ENCODE data around the gene SCAMP1.

The SCAMP1 gene

GRCh38 chr5:78515670-78516069 is 155.3 kb downstream of the SCAMP1 start:
- DNase-seq = no peak

GRCh38 chr5:78518365-78519197 is 158.2 kb downstream of the SCAMP1 start:
- DNase-seq = no peak

- no peak for DNase-seq
These were observed 159.0 kb downstream of the SCAMP1 start for GRCh38 chr5:78519198-78519941.

GRCh38 chr5:78521455-78521854 is 161.0 kb downstream of the SCAMP1 start:
- DNase-seq = no peak

- no peak for DNase-seq
These were observed 162.3 kb downstream of the SCAMP1 start for GRCh38 chr5:78522476-78523260.

GRCh38 chr5:78523314-78524193 is 163.1 kb downstream of the SCAMP1 start:
- DNase-seq = no peak

GRCh38 chr5:78526049-78526525 is 165.7 kb downstream of the SCAMP1 start:
- no peak for DNase-seq

- DNase-seq = no peak
These were observed 166.8 kb downstream of the SCAMP1 start for GRCh38 chr5:78527054-78527859.

GRCh38 chr5:78527925-78528324 is 167.5 kb downstream of the SCAMP1 start:
- DNase-seq = no peak
